ENCODE measurements around the gene RYR2.
A peak's percentile ranks its signal among the peaks of the same experiment; 100 is the strongest.

RYR2 gene

GRCh38 chr1:237754627-237755026 lies 712.6 kb downstream of the RYR2 start:
- DNase-seq, result no peak

GRCh38 chr1:237756304-237756967 lies 714.5 kb downstream of the RYR2 start:
- DNase-seq, result no peak

- DNase-seq, result no peak
These were observed 717.4 kb downstream of the RYR2 start for GRCh38 chr1:237759377-237759776.

GRCh38 chr1:237760951-237761350 lies 719.0 kb downstream of the RYR2 start:
- DNase-seq, result no peak

- DNase-seq, result no peak
These were observed 721.2 kb downstream of the RYR2 start for GRCh38 chr1:237763137-237763536.

GRCh38 chr1:237763751-237764150 lies 721.8 kb downstream of the RYR2 start:
- DNase-seq, result no peak

GRCh38 chr1:237769916-237770315 lies 727.9 kb downstream of the RYR2 start:
- no peak for DNase-seq

- DNase-seq, result no peak
These were observed 730.0 kb downstream of the RYR2 start for GRCh38 chr1:237772009-237772408.

- DNase-seq, result no peak
These were observed 732.3 kb downstream of the RYR2 start for GRCh38 chr1:237774246-237774645.

- no peak for DNase-seq
These were observed 737.4 kb downstream of the RYR2 start for GRCh38 chr1:237779356-237779755.

- DNase-seq, result no peak
These were observed 744.2 kb downstream of the RYR2 start for GRCh38 chr1:237786066-237786719.

- no peak for DNase-seq
These were observed 746.1 kb downstream of the RYR2 start for GRCh38 chr1:237788069-237788468.

- no peak for DNase-seq
These were observed 747.6 kb downstream of the RYR2 start for GRCh38 chr1:237789619-237790018.

GRCh38 chr1:237791592-237791991 lies 749.6 kb downstream of the RYR2 start:
- no peak for DNase-seq

- no peak for DNase-seq
These were observed 750.2 kb downstream of the RYR2 start for GRCh38 chr1:237792149-237792548.

- no peak for DNase-seq
These were observed 750.7 kb downstream of the RYR2 start for GRCh38 chr1:237792726-237793125.

- DNase-seq, result no peak
These were observed 752.1 kb downstream of the RYR2 start for GRCh38 chr1:237794071-237794470.

GRCh38 chr1:237795558-237795957 lies 753.6 kb downstream of the RYR2 start:
- no peak for DNase-seq

- peak; percentile 41 for DNase-seq
These were observed 757.9 kb downstream of the RYR2 start for GRCh38 chr1:237799762-237800474.

GRCh38 chr1:237804516-237804915 lies 762.5 kb downstream of the RYR2 start:
- DNase-seq, result no peak

GRCh38 chr1:237809099-237809498 lies 767.1 kb downstream of the RYR2 start:
- DNase-seq, result no peak

- DNase-seq, result no peak
These were observed 769.6 kb downstream of the RYR2 start for GRCh38 chr1:237811633-237812032.

GRCh38 chr1:237812061-237812460 lies 770.1 kb downstream of the RYR2 start:
- no peak for DNase-seq

- no peak for DNase-seq
These were observed 772.4 kb downstream of the RYR2 start for GRCh38 chr1:237814319-237814924.
